NT2/D1 (cell line): ENCODE data around the gene RWDD2A.
A peak's percentile ranks its signal among the peaks of the same experiment; 100 is the strongest.

ENCODE experiments used
- DNase-seq: peaks from one replicate; pipeline ENCODE4 v3.0.0-alpha.2; 2011; ENCODE audit warnings: low read depth, low spot score
- H3K27me3 ChIP-seq: 2 replicates; pipeline ENCODE4 v1.6.0; 2011; ENCODE audit warnings: mild to moderate bottlenecking; ENCODE audit not compliant: insufficient read length, insufficient read depth
- H3K36me3 ChIP-seq: 2 replicates; pipeline ENCODE4 v1.6.1; 2011; ENCODE audit warnings: mild to moderate bottlenecking, low read length, mixed read lengths; ENCODE audit not compliant: insufficient read depth, insufficient read length
- H3K4me1 ChIP-seq: 2 replicates; pipeline ENCODE4 v1.5.1; 2011; ENCODE audit not compliant: insufficient read depth, insufficient read length
- H3K4me3 ChIP-seq: 2 replicates; pipeline ENCODE4 v1.5.1; 2011; ENCODE audit warnings: low read depth; ENCODE audit not compliant: insufficient read length
- H3K9ac ChIP-seq: 2 replicates; pipeline ENCODE4 v1.6.0; 2011; ENCODE audit warnings: low read depth; ENCODE audit not compliant: insufficient read length
- H3K9me3 ChIP-seq: 2 replicates; pipeline ENCODE4 v1.5.1; 2011; ENCODE audit warnings: mild to moderate bottlenecking, low read length; ENCODE audit not compliant: insufficient read depth
- SUZ12 ChIP-seq: IDR thresholded peaks from 2 replicates; pipeline ENCODE4 v1.6.1; 2011; ENCODE audit not compliant: insufficient read length, insufficient read depth; ENCODE audit errors: extremely low read depth
- YY1 ChIP-seq: IDR thresholded peaks from 2 replicates; pipeline ENCODE4 v1.6.1; 2011; ENCODE audit not compliant: insufficient read length, insufficient read depth
- ZNF274 ChIP-seq: IDR thresholded peaks from 2 replicates; pipeline ENCODE4 v1.6.1; 2011; ENCODE audit warnings: mild to moderate bottlenecking, low read depth, low read length

Gene RWDD2A

DNA sequence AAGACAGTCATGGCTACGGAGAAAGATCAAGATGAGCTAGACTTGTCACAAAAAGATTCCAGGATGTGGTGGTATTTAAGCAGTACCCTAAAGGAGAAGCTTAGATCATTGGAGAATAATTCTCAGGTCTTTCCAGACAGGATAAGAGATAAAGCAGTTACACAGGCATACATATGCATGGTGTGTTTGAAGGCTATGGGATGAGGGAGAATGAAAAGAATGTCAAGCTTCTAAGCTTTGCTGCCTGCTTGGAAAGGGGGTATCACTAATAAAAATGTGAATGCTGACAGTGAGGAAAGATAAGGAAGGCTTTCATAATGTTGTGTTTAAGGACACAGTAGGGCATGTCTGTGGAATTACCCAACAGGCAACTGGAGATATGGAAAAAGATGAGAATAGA lies 28.1 kb downstream of the RWDD2A start:
- Histone ChIP-seq H3K4me3 (no peak overlapping the region), H3K4me1 (peaks cover 2% of the 10 kb centered on the region)
- TF ChIP-seq SUZ12 (no peak), ZNF274 (no peak), YY1 (no peak)

DNA sequence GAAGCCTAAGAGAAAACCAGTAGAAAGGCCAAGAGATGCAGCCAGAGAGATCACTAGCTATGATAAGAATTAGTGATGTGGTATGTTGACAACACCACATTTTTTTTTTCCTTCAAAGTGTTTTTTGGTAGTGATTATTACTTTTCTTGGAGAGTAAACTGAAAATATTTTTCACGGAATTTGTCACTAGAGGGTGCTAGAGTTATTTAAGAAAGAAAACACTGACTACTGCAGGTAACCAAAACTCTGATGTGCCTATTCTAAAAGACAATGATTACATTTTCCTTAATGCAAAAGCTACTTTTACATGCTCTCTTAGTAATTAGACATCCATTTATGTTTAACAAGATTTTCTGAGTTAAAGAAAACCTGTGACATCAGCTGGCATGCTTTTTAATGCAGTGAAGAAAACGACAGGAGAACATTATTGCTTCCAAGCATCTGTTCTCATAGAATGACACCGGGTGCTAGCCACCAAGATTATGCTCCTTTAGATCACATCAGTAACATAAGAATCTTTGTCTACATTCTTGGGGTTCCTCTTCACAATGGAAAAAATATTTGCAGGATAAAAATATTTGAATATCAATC lies 28.8 kb downstream of the RWDD2A start:
- DNase-seq, result peak; percentile 6
- peaks cover 2% of the 10 kb centered on the region for H3K4me1 ChIP-seq
- TF ChIP-seq ZNF274 (no peak), YY1 (no peak), SUZ12 (no peak)
- no peaks in the 10 kb centered on the region for H3K36me3 ChIP-seq
- no peak overlapping the region for H3K4me3 ChIP-seq
- H3K9ac ChIP-seq, result no peak overlapping the region
- no peaks in the 10 kb centered on the region for H3K9me3 ChIP-seq
- no peaks in the 10 kb centered on the region for H3K27me3 ChIP-seq

More for the DNA sequence above, 28.1 kb downstream of the RWDD2A start:
- no peak for DNase-seq
- Histone ChIP-seq H3K9ac (no peak overlapping the region), H3K9me3 (no peaks in the 10 kb centered on the region), H3K27me3 (no peaks in the 10 kb centered on the region), H3K36me3 (no peaks in the 10 kb centered on the region)

DNA sequence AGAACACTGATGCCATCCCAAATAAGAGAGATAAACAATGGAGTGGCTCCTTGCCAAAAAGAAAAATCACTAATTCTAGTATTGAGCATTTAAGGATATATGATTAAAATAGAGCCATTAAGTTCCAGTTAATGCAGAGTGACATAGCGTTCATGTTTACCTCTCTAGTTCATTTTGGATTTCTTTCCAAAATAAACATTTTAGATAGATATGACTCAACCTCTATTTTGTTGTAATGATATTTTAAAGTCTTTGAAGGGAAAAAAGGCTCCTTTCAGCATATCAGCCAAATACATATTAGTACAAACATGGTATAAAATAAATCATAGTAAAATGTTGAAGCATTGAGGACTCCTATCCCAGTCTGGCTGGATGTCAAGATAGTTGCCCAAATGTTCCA lies 33.4 kb downstream of the RWDD2A start:
- no peaks in the 10 kb centered on the region for H3K27me3 ChIP-seq
- no peaks in the 10 kb centered on the region for H3K36me3 ChIP-seq
- H3K4me1 ChIP-seq, result no peaks in the 10 kb centered on the region
- DNase-seq, result no peak
- H3K9ac ChIP-seq, result no peak overlapping the region
- no peak overlapping the region for H3K4me3 ChIP-seq
- TF ChIP-seq YY1 (no peak), SUZ12 (no peak), ZNF274 (no peak)
- no peaks in the 10 kb centered on the region for H3K9me3 ChIP-seq

DNA sequence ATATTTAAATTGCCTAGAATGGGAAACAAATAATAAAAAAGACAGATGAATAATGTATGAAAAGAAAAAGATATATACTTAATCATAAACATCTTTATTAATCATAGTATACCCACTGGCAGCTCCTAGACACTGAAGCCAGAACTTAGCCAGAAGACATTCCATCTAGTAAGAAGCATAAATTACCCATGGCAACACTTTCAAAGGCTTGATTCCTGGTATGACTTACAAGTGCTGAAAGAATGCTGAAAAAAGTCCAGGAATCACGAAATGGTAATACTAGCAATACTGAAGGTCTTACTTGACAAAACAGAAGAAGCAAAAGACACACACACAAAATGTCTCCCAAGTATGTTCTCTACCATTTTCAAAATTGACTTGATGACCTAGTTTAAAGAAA lies 38.0 kb downstream of the RWDD2A start:
- Histone ChIP-seq H3K4me3 (no peak overlapping the region), H3K9ac (no peak overlapping the region), H3K4me1 (no peaks in the 10 kb centered on the region), H3K27me3 (no peaks in the 10 kb centered on the region), H3K36me3 (no peaks in the 10 kb centered on the region), H3K9me3 (no peaks in the 10 kb centered on the region)
- no peak for DNase-seq
- TF ChIP-seq SUZ12 (no peak), YY1 (no peak), ZNF274 (no peak)

DNA sequence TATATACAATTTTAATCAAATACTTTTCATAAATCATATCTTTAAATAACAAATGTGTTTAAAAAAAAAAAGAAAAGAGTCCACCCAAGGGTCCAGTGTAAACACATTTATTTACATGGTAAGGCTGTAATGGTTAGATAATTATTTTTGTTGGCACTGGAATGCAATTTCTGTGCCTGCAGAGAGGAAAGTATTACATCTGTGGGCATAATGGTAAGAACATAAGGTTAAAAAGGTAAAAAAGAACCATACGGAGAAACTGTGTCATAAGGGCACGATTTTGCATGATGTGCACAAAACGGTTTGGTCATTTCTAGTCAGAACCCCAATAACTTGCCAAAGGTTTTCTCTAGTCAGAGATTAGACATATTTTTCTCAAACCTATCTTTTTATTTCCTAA lies 54.3 kb downstream of the RWDD2A start:
- Histone ChIP-seq H3K4me1 (no peaks in the 10 kb centered on the region), H3K9ac (no peak overlapping the region), H3K4me3 (no peak overlapping the region), H3K27me3 (no peaks in the 10 kb centered on the region), H3K9me3 (no peaks in the 10 kb centered on the region; the same call in 1 of the 2 replicates), H3K36me3 (no peaks in the 10 kb centered on the region)
- TF ChIP-seq SUZ12 (no peak), ZNF274 (no peak), YY1 (no peak)
- no peak for DNase-seq
